ENCODE measurements around the gene CACNG7. TPM values are rescaled to one million over a fixed set of nuclear protein-coding genes. Genes with fewer than 3 reads are reported as not detected.

The CACNG7 gene
- polyA plus RNA-seq, 5 donors = 0.09 TPM; not detected in 4

DNA sequence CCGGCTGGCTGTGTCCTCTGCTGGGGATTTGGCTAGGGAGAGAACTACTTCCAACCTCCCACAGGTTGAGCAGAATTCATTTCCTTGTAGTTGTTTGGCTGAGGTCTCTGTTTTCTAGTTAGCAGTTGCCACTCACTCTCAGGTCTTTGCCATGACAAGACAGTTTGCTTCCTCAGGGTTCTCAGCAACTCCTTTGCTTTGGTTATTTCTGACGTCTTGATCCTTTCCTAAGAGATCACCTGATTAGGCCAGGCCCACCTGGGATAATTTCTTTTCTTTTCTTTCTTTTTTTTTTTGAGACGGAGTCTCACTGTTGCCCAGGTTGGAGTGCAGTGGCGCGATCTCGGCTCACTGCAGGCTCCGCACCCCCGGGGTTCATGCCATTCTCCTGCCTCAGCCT, 44.3 kb downstream of the CACNG7 start:
- DNase-seq = no peak

DNA sequence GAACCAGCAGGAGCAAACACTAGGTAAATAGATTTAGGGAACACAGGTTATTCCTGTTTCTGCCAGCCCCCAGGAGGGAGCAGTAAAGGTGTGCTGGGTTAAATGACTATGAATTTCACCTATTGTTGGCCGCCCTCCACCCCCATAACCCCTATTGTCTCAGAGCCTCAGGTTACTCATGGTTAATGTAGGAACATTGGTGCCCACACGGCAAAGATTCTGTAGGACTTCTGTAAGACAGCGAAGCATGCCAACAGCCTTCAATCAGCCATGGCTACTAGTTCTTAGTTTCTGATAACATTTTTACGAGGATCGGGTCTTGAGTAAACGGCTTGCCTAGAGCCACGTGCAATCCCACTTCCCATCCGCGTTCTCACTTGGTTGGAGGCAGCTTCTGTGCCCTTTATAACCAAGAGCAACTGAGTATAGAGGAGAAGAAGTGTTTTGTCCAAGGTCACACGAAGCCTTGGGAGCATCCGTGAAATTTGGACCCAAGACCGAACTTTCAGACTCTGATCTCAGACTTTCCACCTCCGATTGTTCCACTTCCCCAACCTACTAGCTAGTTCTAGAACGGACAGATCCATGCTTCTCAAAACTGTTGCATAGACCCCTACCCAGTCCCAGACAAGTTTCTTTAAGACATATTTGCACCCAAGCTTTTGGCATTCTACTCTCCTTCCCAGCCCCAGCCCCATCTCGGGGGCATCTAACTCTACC, 48.5 kb downstream of the CACNG7 start:
- DNase-seq = no peak

DNA sequence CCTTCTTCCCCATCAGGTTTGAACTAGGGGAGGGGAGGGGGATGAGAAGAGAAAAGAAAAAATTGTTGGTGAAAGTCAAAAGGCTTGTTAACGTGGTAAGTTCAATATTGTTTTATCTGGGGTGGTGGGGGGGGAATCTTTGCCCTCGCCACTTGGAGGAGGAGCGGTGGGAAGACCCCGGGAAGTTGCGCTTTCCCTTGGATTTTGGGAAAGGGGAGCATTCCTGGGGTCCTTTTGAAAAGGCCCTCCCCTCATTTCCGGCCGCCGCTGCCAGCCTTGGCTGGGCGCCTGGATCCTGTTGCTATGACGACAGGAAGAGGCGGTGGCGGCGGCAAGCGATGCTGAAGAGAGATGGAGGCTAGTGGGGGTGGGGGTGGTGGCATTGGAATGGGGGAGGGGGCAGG, 49.1 kb downstream of the CACNG7 start:
- DNase-seq = no peak

DNA sequence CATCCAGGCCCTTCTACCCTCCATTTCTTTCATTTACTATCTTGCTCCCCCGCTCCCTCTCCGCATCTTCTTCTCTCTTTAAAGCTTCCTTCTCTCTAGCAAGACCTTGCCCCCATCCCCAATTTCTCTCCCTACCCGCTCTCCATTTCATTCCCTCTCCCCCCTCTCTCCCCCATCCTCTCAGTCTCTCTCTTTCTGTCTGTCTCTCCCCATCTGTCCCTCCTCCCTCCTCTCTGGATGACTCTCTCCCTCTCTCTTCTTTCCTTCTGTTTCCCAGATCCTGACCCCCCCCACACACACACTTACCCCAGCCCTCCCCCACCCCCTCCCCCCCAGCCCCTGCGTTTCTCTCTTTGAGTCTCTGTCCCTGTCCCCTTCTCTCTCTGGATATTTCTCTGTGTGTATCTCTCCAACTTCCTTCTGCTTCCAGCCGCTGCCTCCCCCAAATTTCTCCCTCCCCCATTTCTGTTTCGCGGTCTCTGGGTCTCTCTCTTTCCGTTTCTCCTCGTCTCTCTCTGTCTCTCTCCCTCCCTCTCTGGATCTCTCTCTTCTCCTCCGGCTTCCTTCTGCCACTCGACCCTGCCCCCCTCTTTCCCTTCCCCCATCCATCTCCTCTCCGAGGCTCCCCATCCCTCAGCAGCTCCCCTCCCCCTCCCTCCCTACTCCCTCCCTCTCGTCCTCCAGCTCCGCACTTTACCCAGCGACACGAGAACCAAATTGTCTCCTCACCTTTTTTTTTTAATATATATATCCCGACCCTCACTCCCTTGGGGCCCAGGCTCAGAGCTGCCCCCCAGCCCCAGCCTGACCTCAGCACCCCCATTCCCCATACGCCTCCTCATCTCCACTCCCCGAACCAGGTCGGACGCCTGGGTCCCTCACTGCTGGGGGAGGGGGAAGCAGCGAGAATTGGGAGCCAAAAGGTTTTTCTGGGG, 50.0 kb downstream of the CACNG7 start:
- DNase-seq = no peak

DNA sequence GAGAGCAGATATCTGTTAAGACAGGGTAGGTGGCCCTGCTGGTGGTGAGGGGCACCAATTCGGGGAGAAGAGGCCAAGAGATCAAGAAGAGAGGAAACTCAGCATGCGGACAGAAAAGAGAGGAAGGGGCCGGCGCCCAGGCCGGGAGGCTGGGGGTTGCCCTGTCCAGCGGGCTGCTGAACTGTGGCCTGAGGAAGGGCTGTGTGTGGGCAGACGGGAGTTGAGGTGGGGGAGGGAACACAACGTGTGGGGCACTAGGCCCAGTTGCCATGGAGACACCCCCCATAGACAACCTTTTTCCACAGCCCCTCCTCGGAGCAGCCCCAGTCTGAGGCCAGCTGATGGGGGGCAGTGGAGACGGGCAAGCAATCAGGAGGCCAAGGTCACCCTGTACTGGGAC, 51.1 kb downstream of the CACNG7 start:
- DNase-seq = no peak

DNA sequence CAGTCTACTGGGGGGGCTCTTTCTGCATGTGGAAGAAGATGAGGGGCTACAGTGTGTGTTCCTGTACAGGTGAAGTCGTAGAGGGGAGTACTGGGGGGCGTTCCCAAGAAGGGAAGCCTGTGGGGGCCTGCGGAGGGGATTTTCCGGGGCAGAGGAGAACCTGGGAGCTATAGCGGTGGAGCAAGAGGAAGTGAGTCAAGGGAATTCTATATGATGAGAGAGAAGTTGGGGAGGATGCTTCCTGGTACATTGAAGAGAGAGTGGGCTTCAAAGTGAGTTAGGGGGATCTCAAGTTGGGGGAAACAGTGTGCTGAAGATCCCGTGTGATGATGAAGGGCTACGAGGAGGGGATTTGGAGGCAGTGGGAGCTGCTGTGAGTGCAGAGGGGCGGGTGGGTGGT, 51.8 kb downstream of the CACNG7 start:
- DNase-seq = no peak

DNA sequence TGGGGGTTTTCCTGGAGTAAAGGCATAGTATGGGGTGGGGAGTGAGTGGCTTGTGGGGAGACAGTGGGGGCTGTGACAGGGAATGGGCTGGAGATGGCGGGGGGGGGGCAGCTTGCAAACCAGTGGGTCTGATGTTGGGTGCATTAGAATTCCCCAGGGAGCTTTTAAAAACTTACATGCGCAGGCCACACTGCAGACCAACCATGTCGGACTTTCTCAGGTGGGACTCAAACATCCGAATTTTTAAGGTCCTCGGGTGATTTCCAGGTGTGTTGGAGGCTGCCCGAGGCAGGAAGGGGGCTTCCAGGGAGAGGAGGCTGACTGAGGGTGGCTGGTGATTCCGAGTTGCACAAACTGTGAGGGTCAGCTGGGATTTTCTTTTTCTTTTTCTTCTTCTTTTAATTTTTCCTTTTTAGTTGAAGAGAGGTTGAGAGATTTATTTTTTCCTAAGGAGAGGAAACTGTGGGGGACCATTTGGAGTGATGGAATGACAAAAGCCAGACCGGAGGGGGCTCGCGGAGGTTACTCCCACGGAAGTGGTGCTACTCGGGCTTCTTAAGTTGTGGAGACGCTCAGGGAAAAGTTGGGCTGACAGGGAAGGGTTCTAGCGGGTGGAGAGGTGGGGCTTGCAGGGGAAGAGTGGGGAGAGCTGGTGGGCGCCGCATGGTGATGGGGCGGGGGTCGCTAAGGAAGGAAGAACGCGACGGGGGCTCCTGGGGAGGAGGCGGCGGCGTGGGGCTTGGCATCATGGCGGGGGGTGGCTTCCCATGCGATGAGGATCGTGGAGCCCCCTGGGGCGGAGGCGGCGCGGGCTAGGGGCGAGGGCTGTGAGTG, 52.7 kb downstream of the CACNG7 start:
- no peak for DNase-seq

DNA sequence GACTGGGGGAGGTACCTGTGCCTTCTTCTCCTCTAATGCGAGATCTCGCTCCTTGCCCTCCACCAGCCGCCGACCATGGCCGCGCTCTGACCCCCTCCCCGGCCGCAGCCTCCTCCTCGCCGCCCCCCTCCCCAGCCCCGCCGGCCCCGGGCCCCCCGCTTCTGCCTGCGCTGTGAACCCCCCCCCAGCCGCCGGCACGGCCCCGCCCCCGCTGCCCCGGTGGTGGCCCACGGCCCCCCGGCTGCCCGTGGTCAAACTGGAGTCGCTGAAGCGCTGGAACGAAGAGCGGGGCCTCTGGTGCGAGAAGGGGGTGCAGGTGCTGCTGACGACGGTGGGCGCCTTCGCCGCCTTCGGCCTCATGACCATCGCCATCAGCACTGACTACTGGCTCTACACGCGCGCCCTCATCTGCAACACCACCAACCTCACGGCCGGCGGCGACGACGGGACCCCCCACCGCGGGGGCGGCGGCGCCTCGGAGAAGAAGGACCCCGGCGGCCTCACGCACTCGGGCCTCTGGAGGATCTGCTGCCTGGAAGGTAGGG, 53.9 kb downstream of the CACNG7 start, which contains the start of gene CACNG8:
TSS of gene CACNG8 (plus strand) at position 51 of the 545 bp plus-strand sequence.
- no peak for DNase-seq

DNA sequence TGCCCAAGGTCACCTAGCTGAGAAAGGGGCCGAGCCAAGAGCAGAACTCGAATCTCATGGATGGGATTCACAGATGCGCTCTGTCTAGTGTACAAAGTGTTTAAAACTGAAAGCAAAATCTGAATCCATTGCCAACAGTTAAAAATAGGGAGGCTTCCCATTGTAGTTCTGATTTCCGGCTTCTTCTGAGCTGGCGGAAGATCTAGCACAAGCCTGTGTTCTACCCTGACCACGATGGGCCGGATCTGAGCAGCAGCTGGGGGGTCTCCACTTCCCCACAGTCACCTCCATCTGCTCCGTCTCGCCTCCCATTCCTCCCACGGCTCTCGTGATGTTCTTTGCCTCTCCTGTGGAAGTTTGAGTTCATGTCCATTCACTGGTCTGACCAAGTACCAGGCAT, 56.0 kb downstream of the CACNG7 start:
- no peak for DNase-seq

DNA sequence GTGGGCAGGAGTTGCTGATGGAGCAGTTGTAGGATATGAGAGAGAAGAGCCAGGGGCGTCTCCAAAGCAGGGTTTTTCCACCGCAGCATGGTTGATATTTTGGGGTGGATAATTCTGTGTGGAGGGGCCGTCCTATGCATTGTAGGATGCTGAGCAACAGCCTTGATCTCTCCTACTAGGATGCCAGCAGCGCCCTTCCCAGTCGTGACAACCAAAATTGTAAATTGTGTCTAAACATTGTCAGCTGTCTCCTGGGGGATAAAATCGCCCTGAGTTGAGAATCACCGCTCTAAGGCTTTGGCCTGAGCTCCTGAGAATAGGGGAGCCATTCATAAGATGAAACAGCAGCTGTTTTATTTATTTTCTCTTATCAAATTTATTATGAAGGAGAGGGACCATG, 57.9 kb downstream of the CACNG7 start:
- no peak for DNase-seq

DNA sequence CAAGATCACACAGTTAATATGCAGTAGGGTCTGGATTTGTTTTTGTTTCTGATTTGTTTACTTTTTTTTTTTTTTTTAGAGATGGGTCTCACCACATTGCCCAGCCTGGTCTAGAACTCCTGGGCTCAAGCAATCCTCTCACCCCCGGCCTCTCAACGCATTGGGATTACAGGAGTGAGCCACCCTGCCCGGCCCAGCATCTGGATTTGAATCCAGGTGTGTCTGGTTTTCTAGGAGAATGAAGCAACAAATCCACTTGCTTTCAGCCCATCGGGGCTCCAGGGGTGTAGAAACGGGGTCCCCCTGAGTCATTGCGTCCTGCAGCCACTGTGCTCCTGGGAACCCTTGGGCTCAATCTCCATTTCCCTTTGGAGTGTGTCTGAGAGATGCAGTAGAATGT, 60.3 kb downstream of the CACNG7 start:
- DNase-seq = no peak

DNA sequence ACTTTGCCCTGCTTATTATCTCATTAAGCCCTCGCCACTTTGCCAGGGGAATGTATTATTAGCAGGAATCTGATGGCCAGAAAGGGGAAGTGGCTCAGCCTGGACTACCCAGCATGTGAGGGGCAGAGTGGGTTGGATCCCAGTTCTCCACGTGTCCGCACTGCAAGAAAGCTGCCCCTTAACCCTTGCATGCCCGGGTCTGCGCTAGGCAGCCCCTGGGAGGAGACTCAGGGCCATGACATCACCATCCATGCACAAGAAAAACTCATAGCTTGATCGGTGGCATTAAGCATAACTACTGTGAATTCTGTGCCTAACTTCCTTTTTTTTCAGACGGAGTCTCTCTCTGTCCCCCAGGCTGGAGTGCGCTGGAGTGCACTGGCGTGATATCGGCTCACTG, 62.6 kb downstream of the CACNG7 start:
- no peak for DNase-seq

DNA sequence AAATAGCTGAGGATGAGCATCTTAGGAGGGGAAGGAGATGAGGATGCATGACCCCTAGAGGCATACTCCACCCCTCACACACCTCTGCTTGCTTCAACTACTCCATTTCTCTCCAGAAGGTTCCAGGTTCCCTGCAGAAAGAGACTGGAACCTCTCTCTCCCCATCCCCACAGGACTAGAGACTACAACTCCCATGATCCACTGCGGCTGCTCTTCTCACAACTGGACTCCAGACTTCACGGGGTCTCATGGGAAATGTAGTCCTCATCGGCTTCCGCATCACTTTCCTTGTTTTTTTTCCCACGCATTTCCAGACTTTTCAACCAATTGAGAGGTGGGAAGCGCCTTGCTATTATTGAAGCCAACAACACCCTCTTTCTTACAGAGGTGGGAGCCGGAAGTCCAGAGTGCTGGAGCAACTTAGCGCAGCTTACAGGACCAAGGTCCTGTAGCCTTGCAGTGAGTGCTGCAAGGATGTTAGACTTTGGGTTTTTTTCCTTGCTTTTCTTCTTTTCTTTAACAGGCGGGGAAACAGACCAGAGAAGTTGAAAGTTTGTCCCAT, 68.4 kb downstream of the CACNG7 start:
- peak in 1 of 2 donors; percentile 51 for DNase-seq

DNA sequence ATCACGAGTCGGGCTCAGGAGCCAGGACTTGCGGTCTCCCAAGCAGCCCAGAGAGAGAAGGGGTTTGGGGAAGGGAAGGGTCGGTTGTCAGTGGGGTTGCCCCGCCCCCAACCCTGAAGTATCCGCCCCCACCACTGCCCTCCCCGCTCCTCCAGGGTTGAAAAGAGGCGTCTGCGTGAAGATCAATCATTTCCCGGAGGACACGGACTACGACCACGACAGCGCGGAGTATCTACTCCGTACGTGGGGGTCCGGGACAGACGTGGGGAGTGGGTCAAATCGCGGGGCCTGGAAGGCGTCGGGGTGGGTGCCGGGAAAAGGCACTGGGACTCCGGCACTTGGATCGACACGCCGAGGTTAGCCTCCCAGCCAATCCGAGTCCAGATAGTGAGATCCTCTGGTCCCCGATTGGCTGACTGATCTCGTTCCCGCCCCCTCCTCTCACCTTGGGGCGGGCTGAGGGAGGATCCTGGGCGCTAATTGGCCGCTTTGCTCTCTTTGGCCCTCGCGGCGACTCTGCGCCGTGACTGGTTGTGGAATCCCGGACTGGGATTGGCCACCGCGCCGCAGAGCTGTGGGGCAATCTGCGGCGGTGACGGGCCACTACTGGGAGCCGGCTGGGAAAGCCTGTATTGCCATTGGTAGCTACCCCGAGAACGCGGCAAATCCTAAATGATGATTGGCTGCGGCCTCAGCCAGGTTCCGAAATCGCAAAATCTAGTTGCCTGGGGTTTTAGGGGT, 69.1 kb downstream of the CACNG7 start:
- no peak for DNase-seq

DNA sequence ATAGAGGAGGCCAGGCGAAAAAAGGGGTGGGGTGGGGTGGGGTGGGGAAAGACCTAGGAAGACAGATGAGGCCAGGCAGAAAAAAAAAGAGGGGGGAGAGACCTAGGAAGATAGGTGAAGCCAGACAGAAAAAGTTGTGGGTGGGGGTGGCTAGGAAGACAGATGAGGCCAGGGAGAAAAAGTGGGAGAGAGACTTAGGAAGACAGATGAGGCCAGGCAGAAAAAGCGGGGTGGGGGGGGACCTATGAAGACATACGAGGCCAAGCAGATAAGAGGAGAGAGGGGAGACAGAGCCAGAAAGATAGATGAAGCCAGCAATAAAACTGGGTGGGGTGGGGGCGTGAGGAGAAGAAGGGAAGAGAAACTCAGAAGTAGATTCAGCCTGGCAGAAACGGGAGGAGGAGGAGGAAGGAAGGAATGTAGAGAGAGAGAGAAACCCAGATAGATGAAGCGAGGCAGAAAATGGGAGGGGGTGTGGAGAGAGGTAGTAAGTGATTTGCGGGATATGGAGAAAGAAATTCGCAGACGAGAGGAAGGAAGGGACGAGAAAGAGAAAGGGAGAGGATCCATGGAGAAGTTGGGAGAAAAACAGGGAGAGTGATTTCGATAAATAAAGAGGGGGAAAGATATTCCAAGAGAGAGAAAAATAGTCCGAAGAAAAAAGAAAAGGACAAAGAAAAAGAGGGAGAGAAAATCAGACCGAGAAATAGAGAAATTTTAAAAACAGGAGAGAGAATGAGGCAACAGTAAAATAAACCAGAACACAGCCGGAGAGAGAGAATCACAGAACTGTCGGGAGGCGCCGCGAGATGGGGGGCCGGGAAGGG, 70.1 kb downstream of the CACNG7 start:
- no peak for DNase-seq

DNA sequence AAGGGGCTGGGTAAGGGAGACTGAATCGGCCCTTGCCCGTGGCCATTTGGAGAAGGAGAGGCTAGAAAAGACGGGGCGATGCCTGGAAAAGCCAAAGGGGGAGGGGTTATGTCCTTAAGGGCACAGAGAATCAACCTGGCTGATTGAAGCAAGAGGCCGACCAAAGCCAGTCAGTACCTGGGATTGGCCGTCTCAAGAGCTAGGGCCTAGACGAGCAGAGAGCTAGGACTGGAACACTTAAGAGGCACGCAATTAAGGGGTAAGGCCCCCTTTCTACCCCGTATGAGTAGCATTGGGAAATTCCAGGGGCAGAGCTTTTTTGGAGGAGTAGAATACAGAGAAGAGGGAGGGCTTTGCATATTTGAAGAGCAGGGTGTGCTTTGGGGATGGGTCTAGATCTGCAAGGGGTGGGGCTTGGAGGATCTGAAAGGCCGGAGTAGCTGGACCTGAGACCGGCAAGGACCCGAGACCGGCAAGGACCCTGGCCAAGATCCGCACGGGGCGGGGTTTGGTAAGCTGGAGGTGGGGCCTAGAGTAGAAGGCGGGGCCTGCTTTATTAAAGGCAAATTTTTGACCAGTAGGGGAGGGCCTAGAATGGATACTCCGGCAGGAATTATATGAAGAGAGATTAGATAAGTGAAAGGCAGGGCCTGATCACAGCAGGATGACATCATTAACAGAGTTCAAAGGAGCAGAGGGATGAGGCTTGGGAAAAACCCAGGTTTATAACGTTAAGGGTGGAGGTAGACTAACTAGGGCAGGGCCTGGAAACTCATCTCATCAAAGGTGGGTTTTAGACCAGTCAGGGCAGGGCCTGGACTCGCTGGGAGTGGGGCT, 71.7 kb downstream of the CACNG7 start:
- no peak for DNase-seq

DNA sequence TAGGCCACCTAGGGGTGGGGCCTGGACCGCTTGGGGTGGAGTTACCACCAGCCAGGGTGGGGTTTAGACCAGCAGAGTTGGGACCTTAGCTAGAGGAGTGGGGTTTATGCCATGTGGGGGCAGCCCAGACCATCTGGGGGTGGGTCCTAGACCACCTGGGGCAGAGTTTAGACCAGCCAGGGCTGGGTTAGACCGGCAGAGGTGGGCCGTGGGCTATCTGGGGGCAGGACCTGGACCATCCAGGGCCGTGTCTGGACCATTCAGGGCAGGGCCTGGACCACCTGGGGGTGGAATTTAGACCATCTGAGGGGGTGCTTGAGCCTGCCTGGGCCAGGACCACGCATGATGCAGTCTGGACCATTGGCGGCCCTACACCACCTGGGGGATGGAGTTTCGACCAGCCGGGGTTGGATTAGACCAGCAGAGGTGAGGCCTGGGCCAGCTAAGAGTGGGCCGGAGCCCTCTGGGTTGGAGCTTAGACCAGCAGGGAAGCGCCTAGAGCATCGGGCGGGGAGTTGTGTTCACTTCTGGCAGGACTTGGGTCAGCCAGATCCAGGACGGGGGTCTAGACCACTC, 72.4 kb downstream of the CACNG7 start:
- no peak for DNase-seq

DNA sequence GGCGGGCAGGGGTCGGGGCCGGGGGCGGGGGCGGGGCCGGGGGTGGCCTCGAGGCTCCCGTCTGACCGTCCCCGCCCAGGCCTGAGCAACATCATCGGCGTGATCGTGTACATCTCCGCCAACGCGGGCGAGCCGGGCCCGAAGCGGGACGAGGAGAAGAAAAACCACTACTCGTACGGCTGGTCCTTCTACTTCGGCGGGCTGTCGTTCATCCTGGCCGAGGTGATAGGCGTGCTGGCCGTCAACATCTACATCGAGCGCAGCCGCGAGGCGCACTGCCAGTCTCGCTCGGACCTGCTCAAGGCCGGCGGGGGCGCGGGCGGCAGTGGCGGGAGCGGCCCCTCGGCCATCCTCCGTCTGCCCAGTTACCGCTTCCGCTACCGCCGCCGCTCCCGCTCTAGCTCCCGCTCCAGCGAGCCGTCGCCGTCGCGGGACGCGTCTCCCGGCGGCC, 72.9 kb downstream of the CACNG7 start:
- DNase-seq = no peak
